Astrocyte of the spinal cord (primary cell): ENCODE measurements around the gene CLCN2.

Source experiments
- DNase-seq: peaks from one replicate; pipeline ENCODE4 v3.0.0; 2011; ENCODE audit warnings: low read depth, low spot score
- H3K4me3 ChIP-seq: 2 replicates; pipeline ENCODE4 v1.5.1; 2011; ENCODE audit warnings: low read depth, mild to moderate bottlenecking, low read length, moderate library complexity
- CTCF ChIP-seq: IDR thresholded peaks from 2 replicates; pipeline ENCODE4 v1.5.1; 2012; ENCODE audit warnings: low read depth, mild to moderate bottlenecking, low read length, inconsistent platforms
- in situ Hi-C: cut with HindIII; loops from 2 replicates; pipeline ENCODE4 v1.10.0; 2017; ENCODE audit warnings: low sequenced_read_pairs

The CLCN2 gene

GRCh38 chr3:184325715-184326369, 35.6 kb downstream of the CLCN2 start:
- H3K4me3 ChIP-seq = no peak overlapping the region
- DNase-seq = no peak
- in situ Hi-C loops = no loop called here
- TF ChIP-seq CTCF = no peak

GRCh38 chr3:184325269-184325668, 36.1 kb downstream of the CLCN2 start:
- DNase-seq = no peak
- in situ Hi-C loops = no loop called here
- no peak for TF ChIP-seq CTCF
- no peak overlapping the region for H3K4me3 ChIP-seq

GRCh38 chr3:184323696-184324095, 37.7 kb downstream of the CLCN2 start:
- no peak for TF ChIP-seq CTCF
- H3K4me3 ChIP-seq = no peak overlapping the region
- in situ Hi-C loops = no loop called here
- no peak for DNase-seq

- no peak for TF ChIP-seq CTCF
- in situ Hi-C loops = no loop called here
- DNase-seq = no peak
- H3K4me3 ChIP-seq = no peak overlapping the region
Observed at GRCh38 chr3:184322731-184323487, 38.5 kb downstream of the CLCN2 start.

- DNase-seq = no peak
- no peak overlapping the region for H3K4me3 ChIP-seq
- in situ Hi-C loops = no loop called here
- no peak for TF ChIP-seq CTCF
Observed at GRCh38 chr3:184321666-184322065, 39.7 kb downstream of the CLCN2 start.

GRCh38 chr3:184320104-184320445, 41.3 kb downstream of the CLCN2 start:
- no peak overlapping the region for H3K4me3 ChIP-seq
- TF ChIP-seq CTCF = no peak
- DNase-seq = peak; percentile 97
- in situ Hi-C loops = no loop called here
